NCI-H2227 (cell line): Measurements from ENCODE around the gene PNKD.
A peak's percentile ranks its signal among the peaks of the same experiment; 100 is the strongest.

Source experiments
- DNase-seq: peaks from one replicate; lab custom pipeline; 2025; ENCODE audit not compliant: unreplicated experiment; lab: John Stamatoyannopoulos, UW

The PNKD gene, protein sequence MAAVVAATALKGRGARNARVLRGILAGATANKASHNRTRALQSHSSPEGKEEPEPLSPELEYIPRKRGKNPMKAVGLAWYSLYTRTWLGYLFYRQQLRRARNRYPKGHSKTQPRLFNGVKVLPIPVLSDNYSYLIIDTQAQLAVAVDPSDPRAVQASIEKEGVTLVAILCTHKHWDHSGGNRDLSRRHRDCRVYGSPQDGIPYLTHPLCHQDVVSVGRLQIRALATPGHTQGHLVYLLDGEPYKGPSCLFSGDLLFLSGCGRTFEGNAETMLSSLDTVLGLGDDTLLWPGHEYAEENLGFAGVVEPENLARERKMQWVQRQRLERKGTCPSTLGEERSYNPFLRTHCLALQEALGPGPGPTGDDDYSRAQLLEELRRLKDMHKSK

GRCh38 chr2:218269900-218270720, at the start of gene PNKD, which contains the start of gene AAMP:
Gene PNKD, plus strand, starts transcription at chr2:218270519. Its CDS starts 17 bp downstream, at chr2:218270536.
Gene AAMP, minus strand, starts transcription at chr2:218270137. Its CDS starts 51 bp downstream, at chr2:218270086.
- DNase-seq, result peak; percentile 100

- no peak for DNase-seq
Observed at GRCh38 chr2:218221000-218221399, 49.3 kb upstream of the PNKD start.

DNA sequence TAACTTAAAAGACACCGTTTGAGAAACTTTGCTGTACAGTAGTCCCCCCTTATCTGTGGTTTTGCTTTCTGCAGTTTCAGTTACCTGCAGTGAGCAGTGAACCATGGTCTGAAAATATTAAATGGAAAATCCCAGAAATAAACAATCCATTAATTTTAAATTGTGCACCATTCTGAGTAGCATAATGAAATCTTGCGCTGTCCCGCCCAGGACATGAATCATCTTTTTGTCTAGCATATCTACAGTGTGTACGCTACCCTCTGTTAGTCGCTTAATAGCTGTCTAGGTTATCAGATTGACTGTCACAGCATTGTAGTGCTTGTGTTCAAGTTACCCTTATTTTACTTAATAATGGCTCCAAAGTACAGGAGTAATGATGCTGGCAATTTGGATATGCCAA, 47.3 kb upstream of the PNKD start:
- DNase-seq, result no peak

DNA sequence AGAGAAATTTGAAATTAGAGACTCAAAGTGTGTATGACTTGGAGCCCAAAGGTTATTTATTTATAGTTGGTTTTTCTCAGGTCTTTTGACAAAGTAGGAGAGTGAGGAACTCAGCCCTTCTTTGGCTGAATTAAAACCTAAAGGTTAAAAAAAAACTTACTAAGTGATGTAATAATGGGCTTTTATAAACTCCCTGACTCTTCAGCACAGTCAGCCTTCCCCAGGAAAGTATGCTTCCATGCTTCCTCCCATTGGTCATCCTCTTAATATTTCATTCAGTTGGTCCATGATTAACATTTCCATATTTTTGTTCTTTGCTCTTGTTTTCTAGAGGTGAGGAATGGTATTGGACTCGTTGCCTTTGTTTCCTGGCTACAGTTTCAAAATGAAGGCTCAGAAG, 46.1 kb upstream of the PNKD start:
- DNase-seq, result no peak

DNA sequence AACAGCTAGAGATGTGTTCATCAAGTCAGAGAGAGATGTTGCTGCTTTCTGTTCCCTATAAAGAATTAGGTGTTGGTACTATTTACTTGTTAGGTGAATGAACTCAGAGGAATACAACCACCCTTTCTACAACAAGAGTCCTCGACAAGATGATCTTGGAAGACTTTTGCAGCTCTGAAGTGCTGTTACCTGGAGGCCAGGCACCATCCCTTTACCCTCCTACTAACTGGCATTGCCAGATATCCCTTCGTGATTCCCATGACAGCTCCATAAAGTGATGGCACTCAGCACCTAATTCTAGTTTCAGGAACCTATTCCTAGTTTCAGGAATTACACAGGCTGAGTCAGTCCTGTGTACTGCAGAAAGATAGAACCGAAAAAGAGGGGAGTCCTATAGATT, 43.4 kb upstream of the PNKD start:
- no peak for DNase-seq

DNA sequence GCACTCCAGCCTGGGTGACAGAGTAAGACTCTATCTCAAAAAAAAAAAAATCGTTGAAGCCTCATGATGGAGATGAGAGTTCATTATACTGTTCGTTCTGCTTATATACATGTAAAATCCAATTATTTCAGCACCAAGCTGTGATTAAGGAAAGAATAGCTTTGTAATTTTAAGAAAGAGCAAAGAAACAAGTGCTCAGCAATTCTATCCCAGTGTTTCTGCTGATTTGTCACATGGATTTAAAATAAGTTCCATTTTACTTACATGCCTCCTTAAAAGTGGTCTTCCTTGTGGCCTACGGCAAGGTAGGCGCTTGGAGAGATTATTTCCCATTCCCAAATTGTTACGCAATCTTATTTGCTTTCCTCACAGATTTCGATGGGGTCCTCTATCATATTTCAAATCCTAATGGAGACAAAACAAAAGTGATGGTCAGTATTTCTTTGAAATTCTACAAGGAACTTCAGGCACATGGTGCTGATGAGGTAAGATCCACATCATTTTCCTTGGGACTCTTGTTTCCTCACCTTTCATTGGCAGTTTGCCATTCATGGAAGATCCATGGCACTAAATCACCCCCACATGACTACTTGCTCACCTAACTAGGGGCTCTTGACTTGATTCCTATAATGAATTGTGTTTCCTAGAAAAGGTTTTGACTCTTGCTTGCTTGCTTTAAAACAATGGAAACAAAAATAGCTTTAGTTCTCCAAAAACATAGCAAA, 41.8 kb upstream of the PNKD start:
- DNase-seq, result no peak

- no peak for DNase-seq
Observed at GRCh38 chr2:218229239-218229638, 41.1 kb upstream of the PNKD start.

DNA sequence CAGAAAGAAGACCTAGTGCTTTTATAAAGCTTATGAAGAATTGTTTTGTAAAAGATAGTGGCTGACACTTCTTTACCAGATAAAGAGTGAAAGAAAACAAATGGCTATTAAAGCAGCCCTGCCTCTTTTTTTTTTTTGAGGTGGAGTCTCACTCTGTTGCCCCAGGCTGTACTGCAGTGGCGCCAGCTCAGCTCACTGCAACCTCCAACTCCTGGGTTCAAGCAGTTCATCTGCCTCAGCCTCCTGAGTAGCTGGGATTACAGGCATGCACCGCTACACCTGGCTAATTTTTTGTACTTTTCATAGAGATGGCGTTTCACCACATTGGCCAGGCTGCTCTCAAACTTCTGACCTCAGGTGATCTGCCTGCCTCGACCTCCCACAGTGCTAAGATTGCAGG, 40.5 kb upstream of the PNKD start:
- no peak for DNase-seq

- DNase-seq, result peak; percentile 16
Observed at GRCh38 chr2:218230882-218231281, 39.4 kb upstream of the PNKD start.

DNA sequence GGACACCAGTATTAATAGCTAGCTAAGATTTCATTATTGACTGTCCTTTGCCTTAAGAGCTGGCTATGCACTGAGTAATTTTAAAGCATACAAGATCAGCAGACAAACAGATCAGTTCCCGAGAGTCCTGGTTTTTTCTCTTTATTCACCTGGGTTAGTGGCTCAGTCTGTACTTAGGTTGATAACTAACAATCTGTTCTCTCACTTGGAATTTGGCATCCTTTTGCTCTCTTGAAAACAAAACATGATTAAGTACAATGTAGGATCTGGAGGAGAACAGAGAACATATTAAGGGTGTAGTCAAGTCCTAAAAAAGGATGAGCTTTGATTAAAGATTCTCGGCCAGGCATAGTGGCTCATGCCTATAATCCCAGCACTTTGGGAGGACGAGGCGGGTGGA, 36.8 kb upstream of the PNKD start:
- DNase-seq, result no peak

DNA sequence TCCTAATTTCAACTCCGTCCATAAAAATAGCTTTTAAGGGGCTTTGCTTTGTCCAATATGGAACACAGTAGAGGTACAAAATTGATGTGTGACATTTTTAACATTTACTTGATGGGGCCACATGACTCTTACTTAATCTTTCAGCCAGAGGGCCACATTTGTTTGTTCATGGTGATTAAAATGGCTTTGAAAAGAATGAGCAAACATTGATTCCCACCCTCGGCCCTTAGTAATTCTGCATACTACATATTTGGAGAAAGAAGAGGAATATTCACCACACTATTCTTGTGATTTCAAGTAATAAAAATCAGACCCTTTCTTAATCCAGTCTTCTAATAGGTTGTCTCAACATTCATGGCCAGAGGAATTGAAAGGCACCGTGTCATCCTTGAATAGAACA, 35.8 kb upstream of the PNKD start:
- no peak for DNase-seq

DNA sequence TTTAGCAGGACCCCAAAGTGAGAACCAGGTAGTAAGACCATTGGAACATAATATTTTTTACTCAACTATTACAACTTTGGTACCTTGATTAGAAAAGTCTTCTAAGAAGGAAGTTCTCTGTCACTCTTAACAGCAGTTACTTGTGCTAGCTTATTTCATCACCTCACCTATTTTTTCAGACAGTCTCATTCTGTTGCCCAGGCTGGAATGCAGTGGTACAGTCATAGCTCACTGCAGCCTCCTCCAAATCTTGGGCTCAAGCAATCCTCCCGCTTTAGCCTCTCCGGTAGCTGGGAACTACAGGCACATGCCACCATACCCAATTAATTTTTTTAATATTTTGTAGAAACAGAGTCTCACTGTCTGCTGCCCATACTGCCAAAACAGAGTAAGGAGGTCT, 35.3 kb upstream of the PNKD start:
- no peak for DNase-seq

DNA sequence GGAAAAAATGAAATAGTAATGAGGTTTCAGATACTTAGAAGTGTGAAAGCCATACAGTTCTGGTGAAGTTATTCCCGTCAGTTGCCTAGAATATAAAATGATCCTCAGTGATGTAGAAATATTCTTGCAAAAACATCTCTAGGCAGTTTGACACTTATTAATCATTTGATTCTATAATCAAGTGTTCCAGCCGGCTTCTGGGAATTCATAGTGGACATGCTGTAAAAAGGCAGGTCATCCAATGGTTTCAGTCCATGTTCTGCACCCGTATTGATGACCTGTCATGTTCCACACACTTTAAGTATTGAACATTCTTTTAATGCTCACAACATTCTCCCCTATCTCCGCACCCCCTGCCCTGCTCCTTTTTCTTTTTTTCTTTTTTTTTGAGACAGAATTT, 33.5 kb upstream of the PNKD start:
- DNase-seq, result no peak

DNA sequence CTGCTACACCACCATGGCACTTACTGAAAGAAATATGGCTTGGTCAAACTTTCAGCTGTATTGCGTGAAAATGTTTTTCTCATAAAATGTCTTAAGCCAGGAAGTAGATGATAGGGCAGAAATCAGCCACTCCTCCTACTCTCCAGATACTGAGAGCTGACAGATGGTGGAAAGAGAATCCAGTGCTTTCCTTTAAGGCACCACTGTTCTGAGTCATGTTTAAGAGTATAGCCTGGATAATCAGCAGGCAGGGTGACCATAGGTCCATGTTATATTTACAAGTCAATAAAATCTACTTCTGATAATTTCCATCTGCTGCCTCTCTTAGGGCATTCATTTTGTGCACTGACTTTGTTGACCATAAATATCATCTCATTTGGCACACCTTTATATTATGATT, 31.4 kb upstream of the PNKD start:
- DNase-seq, result no peak

GRCh38 chr2:218244204-218244603, 26.1 kb upstream of the PNKD start:
- DNase-seq, result no peak

GRCh38 chr2:218244665-218245064, 25.7 kb upstream of the PNKD start:
- DNase-seq, result no peak

GRCh38 chr2:218245214-218245613, 25.1 kb upstream of the PNKD start:
- DNase-seq, result no peak

DNA sequence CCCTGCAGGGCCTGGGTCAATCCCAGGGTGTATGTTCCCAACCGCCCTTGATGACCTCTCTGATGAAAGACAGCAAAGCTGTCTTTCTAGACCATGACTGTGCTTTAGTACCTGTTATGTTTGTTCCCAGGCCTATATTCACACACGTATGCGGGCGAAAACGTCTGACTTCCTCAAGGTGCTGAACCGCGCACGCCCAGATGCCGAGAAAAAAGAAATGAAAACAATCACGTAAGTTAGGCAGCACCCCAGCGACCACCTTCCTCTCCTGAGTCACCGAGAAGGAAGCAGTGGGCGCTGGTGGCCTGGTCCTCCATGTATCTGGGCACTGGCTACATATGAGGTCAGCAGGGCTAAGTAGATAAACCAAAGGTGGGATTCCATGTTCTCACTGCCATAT, 20.6 kb upstream of the PNKD start:
- DNase-seq, result no peak

GRCh38 chr2:218252509-218253231, 17.6 kb upstream of the PNKD start:
- no peak for DNase-seq

- DNase-seq, result no peak
Observed at GRCh38 chr2:218253232-218253625, 17.1 kb upstream of the PNKD start.

DNA sequence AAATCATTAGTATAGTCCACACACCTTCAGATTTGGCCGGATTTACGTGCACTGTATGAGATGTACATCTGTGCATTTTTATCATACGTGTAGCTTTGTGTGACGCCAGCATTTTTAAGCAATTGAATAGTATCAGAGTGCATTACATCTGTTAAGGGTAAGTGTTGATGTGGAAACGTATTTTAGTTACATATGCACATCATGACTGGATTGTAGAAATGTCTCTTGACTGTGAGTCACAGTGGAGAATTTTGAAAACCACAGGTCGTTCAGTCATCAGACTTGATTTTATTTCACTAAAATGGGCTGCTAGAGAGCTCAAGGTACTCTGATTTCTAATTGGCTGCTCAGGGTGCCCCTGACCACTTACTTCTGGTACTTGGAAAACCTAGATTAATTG, 14.9 kb upstream of the PNKD start:
- no peak for DNase-seq
